IPS-NIHi7 (cell line): ENCODE measurements around the gene TUBD1.

Experiments
- DNase-seq: peaks from one replicate; pipeline ENCODE4 v3.0.0; 2012; ENCODE audit warnings: mixed read lengths; ENCODE audit errors: extremely low spot score

Gene TUBD1

GRCh38 chr17:59825533-59826322 lies 67.0 kb downstream of the TUBD1 start:
- no peak for DNase-seq

- DNase-seq = no peak
These were observed 76.8 kb downstream of the TUBD1 start for GRCh38 chr17:59815965-59816364.

GRCh38 chr17:59814685-59815084 lies 78.1 kb downstream of the TUBD1 start:
- no peak for DNase-seq

- no peak for DNase-seq
These were observed 78.5 kb downstream of the TUBD1 start for GRCh38 chr17:59814276-59814675.

GRCh38 chr17:59812139-59812538 lies 80.6 kb downstream of the TUBD1 start:
- no peak for DNase-seq

- no peak for DNase-seq
These were observed 81.5 kb downstream of the TUBD1 start for GRCh38 chr17:59811209-59811608.

- DNase-seq = no peak
These were observed 81.9 kb downstream of the TUBD1 start for GRCh38 chr17:59810894-59811153.
